Mucosa of rectum (tissue), 2 donors: ENCODE data around the gene CETN3.

Source experiments
- H3K27ac ChIP-seq, 2 donors: one replicate each; pipeline ENCODE4 v1.7.0; 2013; ENCODE audit warnings: inconsistent platforms in 2 of 2, low read depth in 2 of 2, low read length in 2 of 2
- H3K27me3 ChIP-seq, 2 donors: one replicate each; pipeline ENCODE4 v1.7.0; 2013; ENCODE audit warnings: low read length in 2 of 2; ENCODE audit not compliant: control insufficient read depth in 2 of 2, insufficient read depth in 2 of 2
- H3K36me3 ChIP-seq, 2 donors: one replicate each; pipeline ENCODE4 v1.7.0; 2013; ENCODE audit warnings: low read length in 2 of 2; ENCODE audit not compliant: control insufficient read depth in 2 of 2, insufficient read depth in 2 of 2
- H3K4me1 ChIP-seq, 2 donors: one replicate each; pipeline ENCODE4 v1.7.0; 2013; ENCODE audit warnings: low read length in 2 of 2, mild to moderate bottlenecking in 1 of 2; ENCODE audit not compliant: control insufficient read depth in 2 of 2, insufficient read depth in 2 of 2
- H3K4me3 ChIP-seq, 2 donors: one replicate each; pipeline ENCODE4 v1.7.0; 2013; ENCODE audit warnings: low read length in 2 of 2
- H3K9ac ChIP-seq, 2 donors: one replicate each; pipeline ENCODE4 v1.7.0; 2013; ENCODE audit warnings: low read length in 2 of 2, low read depth in 1 of 2, mild to moderate bottlenecking in 1 of 2
- H3K9me3 ChIP-seq, 2 donors: one replicate each; pipeline ENCODE4 v1.7.0; 2013; ENCODE audit warnings: low read length in 2 of 2; ENCODE audit not compliant: control insufficient read depth in 2 of 2
- donor health status: healthy.
- donor health status: Normal muscosa, but diverticular disease.

Gene CETN3

GRCh38 chr5:90342576-90342975 lies 67.0 kb downstream of the CETN3 start:
- Histone ChIP-seq H3K4me1 (no peaks in the 10 kb centered on the region), H3K9me3 (no peaks in the 10 kb centered on the region), H3K4me3 (no peak overlapping the region), H3K36me3 (no peaks in the 10 kb centered on the region), H3K27me3 (no peaks in the 10 kb centered on the region), H3K9ac (no peak overlapping the region), H3K27ac (no peak overlapping the region)
